Activated CD8-positive, alpha-beta T cell treated with anti-CD3 and anti-CD28 coated beads, Interleukin-2, amount 10 ng/mL, durations not matched to agents 7 days and 5 days (primary cell): ENCODE data around the gene PODXL2. TPM values are rescaled to one million over a fixed set of nuclear protein-coding genes. Genes with fewer than 3 reads are reported as not detected.
"Not testable (repeated sequence)": the region's sequence is repeated elsewhere in the genome, so short reads cannot be mapped to it uniquely, and the experiment has no call there.

ENCODE experiments used
- ATAC-seq: fragments of 150-1000 bp; cut with Tn5 transposase; one replicate; pipeline ENCODE4 v1.10.0; 2021; ENCODE audit warnings: moderate library complexity
- CTCF ChIA-PET: fragments of 350-600 bp; sonication (Branson Sonifier 250); formaldehyde crosslinking; loops from one replicate; lab custom pipeline; 2021; ENCODE audit warnings: antibody characterized with exemption; lab: Charles Lee
- POLR2A ChIA-PET: fragments of 350-600 bp; sonication (Branson Sonifier 250); formaldehyde crosslinking; loops from one replicate; lab custom pipeline; 2021; ENCODE audit warnings: antibody characterized with exemption; lab: Charles Lee
- DNase-seq: peaks from one replicate; pipeline ENCODE4 v3.0.0-alpha.2; 2020
- H3K27ac Mint-ChIP-seq: one replicate; pipeline ENCODE4 v1.8.0; 2021; ENCODE audit warnings: mild to moderate bottlenecking, mixed read lengths
- H3K27me3 Mint-ChIP-seq: one replicate; pipeline ENCODE4 v1.8.0; 2021; ENCODE audit warnings: low read depth, mixed read lengths
- H3K36me3 Mint-ChIP-seq: one replicate; pipeline ENCODE4 v1.8.0; 2021; ENCODE audit warnings: low read depth, mixed read lengths
- H3K4me1 Mint-ChIP-seq: one replicate; pipeline ENCODE4 v1.8.0; 2021; ENCODE audit warnings: low read depth, mixed read lengths
- H3K4me3 Mint-ChIP-seq: one replicate; pipeline ENCODE4 v1.8.0; 2021; ENCODE audit warnings: mild to moderate bottlenecking, mixed read lengths
- H3K9me3 Mint-ChIP-seq: one replicate; pipeline ENCODE4 v1.8.0; 2022; ENCODE audit warnings: mixed read lengths; ENCODE audit not compliant: insufficient read depth
- total RNA-seq, 2 experiments: library from RNA; stranded (reverse); gene quantifications; one replicate each; pipeline ENCODE4 v1.2.3, GENCODE V29; 2021

Gene PODXL2
- total RNA-seq, 2 experiments from 2014 or later: 1.3 to 1.7 TPM

- no peak for ATAC-seq
- Mint-ChIP-seq H3K9me3 (no peaks in the 10 kb centered on the region), H3K36me3 (no peaks in the 10 kb centered on the region), H3K27me3 (no peaks in the 10 kb centered on the region), H3K4me1 (peaks cover 22% of the 10 kb centered on the region), H3K27ac (no peak overlapping the region), H3K4me3 (no peak overlapping the region)
- CTCF ChIA-PET: interaction anchor here (1.1 kb wide), 1 partner anchor 103 kb away, joined by 4 read pairs; no protein-coding TSS in a partner anchor
- no peak for DNase-seq
- POLR2A ChIA-PET: interaction anchor here (1.5 kb wide), 1 partner anchor 80 kb away, joined by 4 read pairs; the partner anchor contains the start of gene MCM2
Observed at GRCh38 chr3:127678315-127678599, 49.3 kb downstream of the PODXL2 start.

- CTCF ChIA-PET: interaction anchor here (0.9 to 1.6 kb wide), 4 partner anchors 12 to 104 kb away, joined by 3 to 7 read pairs (median 5); no protein-coding TSS in a partner anchor
- ATAC-seq (no peak), DNase-seq (no peak)
- no peaks in the 10 kb centered on the region for H3K27me3 Mint-ChIP-seq
- peak overlapping the region; percentile 20 for H3K27ac Mint-ChIP-seq
- peaks cover 22% of the 10 kb centered on the region for H3K4me1 Mint-ChIP-seq
- H3K36me3 Mint-ChIP-seq: no peaks in the 10 kb centered on the region
- no peaks in the 10 kb centered on the region for H3K9me3 Mint-ChIP-seq
- no peak overlapping the region for H3K4me3 Mint-ChIP-seq
- POLR2A ChIA-PET: interaction anchor here (1.5 kb wide), 1 partner anchor 80 kb away, joined by 4 read pairs; the partner anchor contains the start of gene MCM2
Observed at GRCh38 chr3:127678611-127679533, 49.9 kb downstream of the PODXL2 start.

- ATAC-seq: no peak
- Mint-ChIP-seq H3K4me1 (peaks cover 16% of the 10 kb centered on the region), H3K9me3 (no peaks in the 10 kb centered on the region), H3K27me3 (no peaks in the 10 kb centered on the region), H3K27ac (no peak overlapping the region), H3K4me3 (no peak overlapping the region), H3K36me3 (no peaks in the 10 kb centered on the region)
- ChIA-PET CTCF (interaction anchor here (0.9 to 1.6 kb wide), 3 partner anchors 11 to 105 kb away, joined by 3 to 7 read pairs (median 6); no protein-coding TSS in a partner anchor), POLR2A (interaction anchor here (1.5 kb wide), 1 partner anchor 81 kb away, joined by 4 read pairs; the partner anchor contains the start of gene MCM2)
- DNase-seq: no peak
Observed at GRCh38 chr3:127679534-127680145, 50.7 kb downstream of the PODXL2 start.

- ChIA-PET CTCF (interaction anchor here (1.6 kb wide), 1 partner anchor 105 kb away, joined by 6 read pairs; no protein-coding TSS in a partner anchor), POLR2A (no interaction called here)
- Mint-ChIP-seq H3K27ac (no peak overlapping the region), H3K9me3 (no peaks in the 10 kb centered on the region), H3K36me3 (no peaks in the 10 kb centered on the region), H3K27me3 (no peaks in the 10 kb centered on the region), H3K4me1 (peaks cover 11% of the 10 kb centered on the region), H3K4me3 (no peak overlapping the region)
- ATAC-seq: no peak
- no peak for DNase-seq
Observed at GRCh38 chr3:127680146-127680661, 51.2 kb downstream of the PODXL2 start.

GRCh38 chr3:127680798-127681221 lies 51.8 kb downstream of the PODXL2 start:
- POLR2A ChIA-PET: no interaction called here
- H3K27me3 Mint-ChIP-seq: no peaks in the 10 kb centered on the region
- DNase-seq (no peak), ATAC-seq (no peak)
- CTCF ChIA-PET: interaction anchor here (1.1 to 1.6 kb wide), 3 partner anchors 15 to 106 kb away, joined by 3 to 6 read pairs (median 3); no protein-coding TSS in a partner anchor
- H3K9me3 Mint-ChIP-seq: no peaks in the 10 kb centered on the region
- no peak overlapping the region for H3K4me3 Mint-ChIP-seq
- H3K27ac Mint-ChIP-seq: no peak overlapping the region
- H3K36me3 Mint-ChIP-seq: no peaks in the 10 kb centered on the region
- H3K4me1 Mint-ChIP-seq: peaks cover 11% of the 10 kb centered on the region

GRCh38 chr3:127682175-127682554 lies 53.2 kb downstream of the PODXL2 start:
- H3K27me3 Mint-ChIP-seq, H3K4me3 Mint-ChIP-seq, H3K27ac Mint-ChIP-seq, H3K36me3 Mint-ChIP-seq, ATAC-seq, H3K9me3 Mint-ChIP-seq, DNase-seq: not testable (repeated sequence)
- POLR2A ChIA-PET: interaction anchor here (1.8 kb wide), 1 partner anchor 10 kb away, joined by 7 read pairs; the partner anchor contains the start of gene ABTB1
- peaks cover 11% of the 10 kb centered on the region for H3K4me1 Mint-ChIP-seq
- CTCF ChIA-PET: interaction anchor here (1.2 kb wide), 2 partner anchors 15 to 43 kb away, joined by 3 read pairs; no protein-coding TSS in a partner anchor

GRCh38 chr3:127682561-127682960 lies 53.6 kb downstream of the PODXL2 start:
- CTCF ChIA-PET: interaction anchor here (1.2 kb wide), 1 partner anchor 15 kb away, joined by 3 read pairs; no protein-coding TSS in a partner anchor
- Mint-ChIP-seq H3K4me1 (peaks cover 11% of the 10 kb centered on the region), H3K27me3 (no peaks in the 10 kb centered on the region), H3K27ac (no peak overlapping the region), H3K9me3 (no peaks in the 10 kb centered on the region), H3K4me3 (no peak overlapping the region), H3K36me3 (no peaks in the 10 kb centered on the region)
- ATAC-seq: no peak
- no peak for DNase-seq
- POLR2A ChIA-PET: interaction anchor here (1.8 kb wide), 1 partner anchor 10 kb away, joined by 7 read pairs; the partner anchor contains the start of gene ABTB1

GRCh38 chr3:127684871-127685707 lies 56.1 kb downstream of the PODXL2 start:
- DNase-seq (no peak), ATAC-seq (peak; percentile 35)
- H3K27me3 Mint-ChIP-seq: no peaks in the 10 kb centered on the region
- H3K36me3 Mint-ChIP-seq: no peaks in the 10 kb centered on the region
- H3K9me3 Mint-ChIP-seq: no peaks in the 10 kb centered on the region
- H3K27ac Mint-ChIP-seq: no peak overlapping the region
- POLR2A ChIA-PET: no interaction called here
- peaks cover 11% of the 10 kb centered on the region for H3K4me1 Mint-ChIP-seq
- no peak overlapping the region for H3K4me3 Mint-ChIP-seq
- CTCF ChIA-PET: no interaction called here

GRCh38 chr3:127685708-127686511 lies 56.9 kb downstream of the PODXL2 start:
- Mint-ChIP-seq H3K4me3 (no peak overlapping the region), H3K27ac (no peak overlapping the region), H3K9me3 (no peaks in the 10 kb centered on the region), H3K36me3 (no peaks in the 10 kb centered on the region), H3K4me1 (peaks cover 11% of the 10 kb centered on the region), H3K27me3 (no peaks in the 10 kb centered on the region)
- ATAC-seq (no peak), DNase-seq (no peak)
- POLR2A ChIA-PET: no interaction called here
- CTCF ChIA-PET: no interaction called here

GRCh38 chr3:127686512-127686894 lies 57.5 kb downstream of the PODXL2 start:
- no peak overlapping the region for H3K4me3 Mint-ChIP-seq
- no peak for DNase-seq
- ChIA-PET CTCF (no interaction called here), POLR2A (no interaction called here)
- no peaks in the 10 kb centered on the region for H3K27me3 Mint-ChIP-seq
- H3K4me1 Mint-ChIP-seq: peaks cover 9% of the 10 kb centered on the region
- H3K27ac Mint-ChIP-seq: no peak overlapping the region
- ATAC-seq: no peak
- no peaks in the 10 kb centered on the region for H3K36me3 Mint-ChIP-seq
- H3K9me3 Mint-ChIP-seq: no peaks in the 10 kb centered on the region
